ENCODE data around the gene ZNF366. TPM values are rescaled to one million over a fixed set of nuclear protein-coding genes. Genes with fewer than 3 reads are reported as not detected.

The ZNF366 gene
- total RNA-seq, 2 donors from 2014 or later = 7.0 to 9.1 TPM

DNA sequence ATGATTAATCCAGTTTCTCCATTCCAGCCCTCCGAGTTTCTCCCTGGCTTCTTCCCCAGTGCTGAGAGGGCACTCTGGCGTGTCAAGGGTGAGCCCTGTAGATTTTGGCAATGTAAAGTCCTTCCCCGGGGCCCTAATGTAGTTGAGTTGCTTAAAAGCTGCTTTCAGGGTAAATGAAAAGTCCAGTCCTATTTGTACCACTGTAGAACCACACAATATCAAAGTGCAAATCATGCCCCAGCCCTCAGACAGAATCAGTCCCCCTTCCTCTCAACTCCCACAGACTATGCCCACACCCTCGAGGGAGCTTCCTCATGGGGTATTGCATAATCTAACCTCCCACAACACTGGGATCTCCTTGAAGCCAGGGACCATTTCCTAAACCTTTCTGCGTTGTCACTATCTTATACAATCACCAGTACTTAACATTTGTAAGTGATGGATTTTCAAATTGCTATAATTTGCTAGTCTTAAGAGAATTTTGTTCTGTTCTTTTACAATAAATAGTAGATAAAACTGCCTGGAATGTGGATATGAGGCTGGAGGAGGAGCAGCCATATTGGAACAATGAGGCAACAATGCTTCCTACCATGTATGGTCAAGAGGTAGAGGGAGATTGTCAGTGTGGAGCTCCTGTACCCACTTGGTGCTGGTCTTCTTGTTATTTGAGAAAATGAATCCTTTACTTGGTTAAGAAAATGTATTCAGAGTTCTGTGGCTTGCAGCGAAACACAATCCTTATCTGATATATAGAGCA is 34.4 kb downstream of the ZNF366 start:
- peak; percentile 61 to 75 for ATAC-seq
- intact Hi-C loops (cut with DNase I) = no loop called here
- no peak for DNase-seq

DNA sequence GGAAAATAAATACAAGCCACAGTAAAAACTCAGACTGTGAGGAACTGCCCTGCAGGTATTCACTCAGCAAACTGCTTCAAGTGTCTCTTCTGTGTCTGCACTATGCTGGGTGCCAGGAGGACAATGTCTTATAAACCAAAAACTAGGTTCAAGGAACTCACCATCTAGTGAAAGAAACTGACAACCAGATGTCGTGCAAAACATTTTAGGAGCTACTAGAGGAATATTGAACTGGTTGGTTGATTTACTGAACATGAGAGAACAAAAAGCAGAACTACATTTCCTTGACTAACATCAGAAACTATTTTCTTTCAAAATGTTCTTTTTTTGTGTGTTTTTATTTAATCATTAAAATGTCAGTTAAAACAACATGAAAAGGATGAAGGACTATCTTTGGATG is 35.2 kb downstream of the ZNF366 start:
- no peak for DNase-seq
- ATAC-seq = no peak

DNA sequence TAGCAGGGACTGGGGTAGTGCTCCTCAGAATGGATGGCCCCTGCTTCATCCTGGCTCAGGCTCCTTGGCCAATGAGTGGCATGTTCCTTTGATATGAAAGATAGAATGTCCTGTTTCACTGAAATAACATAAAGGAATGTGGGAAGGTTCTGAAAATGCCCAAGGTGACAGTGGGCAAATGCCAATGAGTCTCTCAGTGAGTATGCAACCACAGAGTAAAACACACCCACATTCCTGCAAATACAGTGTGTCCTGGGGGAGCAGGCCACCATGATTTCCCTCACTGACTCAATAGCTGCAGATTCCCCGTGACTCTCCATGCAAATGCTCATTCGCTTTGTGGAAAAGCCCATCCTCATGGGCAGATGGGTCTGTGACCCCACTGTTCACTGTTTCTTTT is 36.4 kb downstream of the ZNF366 start:
- DNase-seq = no peak
- no peak for ATAC-seq
- intact Hi-C loops (cut with DNase I) = no loop called here

More for the DNA sequence above, 35.2 kb downstream of the ZNF366 start:
- intact Hi-C loops (cut with DNase I) = no loop called here

DNA sequence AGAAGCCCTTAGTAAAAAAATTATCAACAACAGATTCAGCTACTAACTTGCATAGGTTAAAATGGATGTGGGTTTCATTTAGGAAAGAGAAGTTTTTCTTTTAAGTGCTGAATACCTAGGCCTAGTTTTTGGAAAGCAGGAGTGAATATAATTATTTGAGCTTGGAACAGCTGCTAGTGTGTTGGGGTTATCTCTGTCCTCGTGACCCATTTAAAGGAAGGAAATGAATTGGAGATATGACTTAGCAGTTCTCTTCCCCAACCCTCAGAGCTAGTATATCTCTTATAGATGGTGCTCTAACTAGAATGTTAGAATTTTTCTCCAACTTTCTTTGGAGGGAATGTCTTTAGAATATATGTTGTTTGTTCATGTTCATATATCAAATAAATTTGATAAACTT is 38.6 kb downstream of the ZNF366 start:
- ATAC-seq (peak in 1 of 2 donors; percentile 37), DNase-seq (no peak)
- intact Hi-C loops (cut with DNase I) = no loop called here

DNA sequence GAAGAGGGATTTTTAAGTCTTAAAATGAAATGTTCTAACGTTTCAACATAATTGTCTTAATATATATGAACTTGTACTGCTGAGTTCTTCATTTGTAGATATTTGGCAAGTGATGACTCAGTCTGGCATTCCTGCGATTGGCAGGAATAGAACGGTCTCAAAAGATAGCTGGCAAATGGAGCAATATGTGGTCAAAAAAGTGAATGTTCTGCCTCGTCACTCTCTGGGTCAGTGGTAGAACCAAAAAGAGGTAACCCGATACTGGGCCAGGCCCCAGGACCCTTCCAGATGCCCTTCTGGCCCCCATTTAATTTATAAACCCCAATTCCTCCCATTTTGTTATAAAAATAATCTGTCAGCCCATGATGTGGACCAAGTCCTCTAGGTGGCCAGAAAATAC is 39.2 kb downstream of the ZNF366 start:
- DNase-seq (no peak), ATAC-seq (peak in 1 of 2 donors; percentile 66)
- intact Hi-C loops (cut with DNase I) = no loop called here

DNA sequence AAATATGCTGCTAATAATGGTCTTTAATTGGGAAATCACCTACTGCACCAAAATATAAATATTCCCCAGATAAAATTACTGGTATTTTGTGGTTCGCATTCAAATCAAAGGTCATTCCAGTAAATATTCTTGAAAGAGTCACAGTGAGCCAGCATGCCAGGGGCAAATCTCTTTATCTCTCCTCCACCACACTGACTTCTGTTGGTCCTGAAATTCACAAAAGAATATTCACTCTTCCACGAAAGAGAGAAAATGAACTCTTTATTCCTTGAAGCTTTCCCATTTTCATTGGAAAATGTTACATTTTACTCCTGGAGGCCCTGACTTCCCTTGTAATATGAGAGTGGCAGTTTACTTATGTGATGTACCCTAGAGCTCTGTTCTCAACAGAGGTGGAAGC is 39.7 kb downstream of the ZNF366 start:
- intact Hi-C loops (cut with DNase I) = no loop called here
- no peak for DNase-seq
- ATAC-seq = no peak

DNA sequence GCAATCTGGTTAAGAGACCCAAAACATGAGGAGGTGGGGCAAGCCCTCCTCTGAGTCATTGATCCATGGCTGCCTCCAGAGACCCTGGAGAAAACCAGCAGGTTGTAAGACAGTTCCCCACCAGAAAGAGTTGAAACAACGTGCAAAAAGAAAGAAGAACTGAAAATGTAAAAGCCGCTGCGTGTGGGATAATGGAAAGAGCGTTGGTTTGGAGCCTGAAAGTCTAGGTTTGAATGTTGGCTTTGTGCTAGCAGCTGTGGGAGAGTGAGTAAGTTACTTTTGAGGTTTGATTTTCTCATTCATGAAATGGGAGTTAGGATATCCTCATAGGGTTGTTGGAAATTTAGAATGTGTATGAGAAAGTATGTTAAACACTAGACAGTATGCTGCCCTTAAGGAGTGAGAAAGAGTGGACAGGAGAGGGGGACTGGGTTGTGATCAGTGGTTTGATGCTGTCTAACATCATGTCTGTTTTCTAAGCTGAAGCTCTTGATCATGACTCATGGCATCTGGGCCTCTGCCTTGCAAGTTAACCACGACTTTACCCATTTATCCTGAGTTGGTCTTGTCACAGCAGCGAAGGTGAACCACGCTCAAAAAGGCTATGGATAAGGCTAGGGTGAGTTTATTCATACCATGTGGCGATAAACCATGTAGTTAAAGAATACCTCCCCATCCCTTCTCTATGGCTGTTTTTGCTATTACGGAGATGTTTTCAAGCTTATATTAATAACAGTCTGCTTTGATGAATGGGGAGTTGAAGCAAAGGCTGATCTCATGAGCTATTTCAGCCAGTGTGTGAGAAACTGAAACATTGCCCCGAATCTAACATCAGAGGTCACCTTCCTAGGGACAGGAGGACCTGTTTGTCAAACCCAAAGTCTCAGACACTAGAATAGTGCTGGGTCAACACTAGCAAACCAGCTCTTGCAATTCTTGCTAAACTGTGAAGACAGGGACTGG is 41.3 kb downstream of the ZNF366 start:
- intact Hi-C loops (cut with DNase I) = no loop called here
- ATAC-seq = peak in 1 of 2 donors; percentile 24
- no peak for DNase-seq

DNA sequence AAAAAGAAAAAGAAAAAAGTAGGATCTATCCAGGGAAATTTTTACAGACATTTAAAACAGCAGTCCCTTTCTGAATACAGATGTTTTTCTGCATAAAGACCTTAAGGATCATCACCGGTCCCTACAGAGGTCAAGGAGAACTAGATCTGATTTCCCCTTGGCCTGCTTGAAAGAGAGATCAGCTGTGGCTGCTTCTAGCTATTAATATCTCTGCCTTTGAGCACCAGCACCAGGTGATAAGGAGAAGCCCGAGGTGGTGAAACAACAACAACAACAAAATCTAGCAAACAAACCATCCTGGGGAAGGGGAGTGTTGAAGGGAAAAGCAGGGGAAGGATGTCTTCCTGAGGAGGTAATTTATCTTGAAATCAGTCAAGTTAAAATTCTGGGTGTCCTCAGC is 42.1 kb downstream of the ZNF366 start:
- no peak for DNase-seq
- no peak for ATAC-seq
- intact Hi-C loops (cut with DNase I) = no loop called here

DNA sequence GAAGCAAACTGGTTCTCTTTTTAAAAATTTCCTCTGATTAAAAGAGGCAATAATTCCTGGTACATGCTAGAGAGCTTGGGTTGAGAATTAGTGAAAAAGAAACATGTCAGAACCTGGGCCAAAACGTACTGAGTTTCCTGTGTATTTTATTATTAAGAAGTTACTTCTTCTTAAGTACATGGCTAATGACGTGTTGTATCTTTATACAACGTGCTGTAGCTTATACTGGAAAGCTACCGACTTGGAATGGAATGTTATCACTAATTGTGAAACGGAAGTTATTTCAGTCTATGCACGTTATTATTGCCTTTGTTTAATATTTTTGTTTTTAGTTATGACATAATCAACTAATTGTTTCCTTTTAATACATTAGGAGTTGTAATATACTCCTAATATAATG is 43.1 kb downstream of the ZNF366 start:
- ATAC-seq = peak in 1 of 2 donors; percentile 28
- DNase-seq = no peak
- intact Hi-C loops (cut with DNase I) = no loop called here

DNA sequence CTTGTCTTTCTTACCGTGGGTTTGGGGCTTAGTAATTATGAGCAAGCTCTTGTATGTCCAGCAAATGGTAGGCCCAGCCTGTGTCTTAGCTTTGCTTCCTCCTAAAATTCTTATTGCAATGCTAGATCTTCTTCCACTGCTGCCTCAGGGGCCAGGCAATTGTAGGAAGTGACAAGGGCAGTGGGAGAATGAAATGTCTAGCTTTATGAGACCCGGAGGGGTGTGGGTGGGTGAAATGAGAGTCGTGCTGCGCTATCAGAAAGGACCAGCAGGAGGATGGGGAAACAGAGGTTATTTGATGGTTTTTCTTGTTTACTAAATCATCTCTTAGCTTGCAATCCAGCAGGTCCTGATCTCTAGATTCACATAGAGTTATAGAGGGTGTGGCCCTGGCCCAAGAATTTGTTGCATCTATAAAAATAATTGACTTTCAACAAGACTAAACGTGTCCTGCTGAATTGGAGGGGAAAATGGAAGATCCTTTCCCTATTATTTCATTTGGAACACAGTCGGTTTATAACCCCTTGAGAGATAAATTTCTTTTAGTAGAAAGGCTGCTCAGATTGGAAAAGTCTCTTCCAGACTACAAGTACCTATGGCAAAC is 43.7 kb downstream of the ZNF366 start:
- intact Hi-C loops (cut with DNase I) = no loop called here
- ATAC-seq (no peak), DNase-seq (no peak)

DNA sequence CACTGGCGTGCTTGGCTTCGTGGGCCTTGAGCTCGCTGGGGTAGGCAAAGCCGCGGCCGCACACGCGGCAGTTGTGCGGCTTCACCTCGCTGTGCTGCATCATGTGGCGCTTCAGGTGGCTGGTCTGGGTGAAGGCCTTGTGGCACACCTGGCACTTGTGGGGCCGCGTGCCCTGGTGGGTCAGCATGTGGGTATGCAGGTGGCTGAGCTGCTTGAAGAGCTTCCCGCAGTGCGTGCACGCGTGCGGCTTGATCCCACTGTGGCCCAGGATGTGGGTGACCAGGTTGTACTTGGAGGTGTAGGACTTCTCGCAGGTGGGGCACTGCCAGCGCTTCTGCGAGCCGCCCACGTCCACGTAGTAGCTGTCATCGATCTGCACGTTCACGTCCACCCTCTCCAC is 46.8 kb downstream of the ZNF366 start:
- no peak for DNase-seq
- no peak for ATAC-seq
- intact Hi-C loops (cut with DNase I) = no loop called here

DNA sequence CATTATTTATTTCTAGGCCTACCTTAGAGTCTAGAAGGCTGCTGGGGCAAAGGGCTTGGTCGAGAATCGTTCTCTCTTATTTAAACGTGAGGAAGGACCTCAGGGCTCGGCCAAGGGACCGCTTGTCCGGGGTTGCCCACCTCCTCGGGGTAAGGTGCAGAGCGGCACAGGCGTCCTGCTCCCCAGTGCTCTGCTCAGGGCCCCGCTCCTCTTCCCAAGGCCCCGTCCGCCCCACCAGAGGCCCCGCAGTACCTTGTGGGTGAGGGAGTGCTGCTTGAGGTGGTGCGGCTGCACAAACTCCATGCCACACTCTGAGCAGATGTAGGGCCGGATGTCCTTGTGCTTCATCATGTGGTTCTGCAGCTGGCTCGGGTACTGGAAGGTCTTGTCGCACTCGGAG is 47.3 kb downstream of the ZNF366 start:
- DNase-seq = no peak
- ATAC-seq = no peak
- intact Hi-C loops (cut with DNase I) = loop anchor here (10.0 kb wide), 1 partner anchor 45 kb away; the partner anchor contains the start of gene ZNF366 (in 2 of the 2)

DNA sequence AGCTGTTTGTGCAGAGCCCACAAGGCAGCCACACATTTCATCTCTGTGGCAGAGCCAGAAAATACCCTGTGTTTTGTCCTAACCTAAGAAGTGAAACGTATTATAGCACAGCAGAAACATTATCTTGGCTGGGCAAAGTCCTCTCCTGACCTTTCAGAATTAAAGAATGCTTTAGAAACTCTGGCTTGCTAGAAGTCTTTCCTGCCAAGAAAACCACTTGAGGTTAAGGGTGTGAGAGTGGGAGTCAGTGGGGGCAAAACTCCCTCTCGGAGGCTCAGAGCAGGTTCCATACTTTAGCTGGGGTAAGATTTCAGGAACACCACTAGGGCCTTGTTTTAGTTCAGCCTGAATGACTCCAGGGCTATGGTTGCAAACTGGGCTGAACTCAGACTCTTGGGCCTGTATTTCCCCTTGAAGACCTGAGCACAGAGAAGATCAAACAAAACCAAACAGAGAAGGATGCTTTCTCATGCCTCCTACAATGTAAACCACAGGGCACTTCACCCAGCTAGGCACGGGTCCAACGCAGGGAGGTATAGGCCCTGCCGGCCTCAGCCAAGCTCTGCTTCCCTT is 48.0 kb downstream of the ZNF366 start:
- intact Hi-C loops (cut with DNase I) = loop anchor here (10.0 kb wide), 1 partner anchor 46 kb away; the partner anchor contains the start of gene ZNF366 (in 2 of the 2)
- DNase-seq (no peak), ATAC-seq (no peak)

DNA sequence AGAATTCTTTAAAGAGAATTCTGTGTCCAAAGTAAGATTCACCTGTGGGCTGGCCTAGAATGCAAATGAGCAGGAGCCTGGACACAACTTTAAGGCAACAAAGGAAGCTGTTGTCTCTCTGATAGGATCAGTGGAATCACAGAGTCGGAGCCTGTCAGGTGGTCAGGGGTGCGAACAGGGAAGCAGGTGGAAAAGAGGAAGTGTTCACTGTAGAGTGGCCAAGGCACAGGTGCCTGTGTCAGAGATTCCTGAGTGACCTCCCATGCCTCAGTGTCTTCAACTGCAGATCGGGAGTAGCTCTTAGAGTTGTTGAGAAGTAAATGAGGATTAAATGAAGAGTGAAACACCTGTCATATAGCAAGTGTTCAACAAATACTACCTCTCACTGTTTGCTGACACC is 48.8 kb downstream of the ZNF366 start:
- ATAC-seq = no peak
- intact Hi-C loops (cut with DNase I) = loop anchor here (10.0 kb wide), 1 partner anchor 46 kb away; the partner anchor contains the start of gene ZNF366 (in 2 of the 2)
- no peak for DNase-seq

DNA sequence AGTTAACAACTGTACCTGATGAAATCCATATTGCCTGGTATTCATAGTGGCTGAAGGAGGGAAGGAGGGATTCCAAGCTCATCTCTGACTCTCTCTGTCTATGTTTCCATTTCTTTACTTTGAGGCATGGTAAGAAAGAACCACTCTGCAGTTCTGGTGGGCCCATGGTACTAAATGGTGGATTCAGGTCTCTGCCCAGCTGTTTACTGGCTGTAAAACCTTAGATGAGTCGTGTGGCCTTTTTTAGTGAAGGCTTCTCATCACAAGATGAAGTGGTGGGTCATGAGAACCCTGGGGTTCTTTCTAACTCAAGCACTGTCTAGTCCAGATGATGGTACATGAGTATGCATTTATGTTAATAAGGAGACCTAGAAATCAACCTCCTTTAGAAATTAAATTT is 49.7 kb downstream of the ZNF366 start:
- intact Hi-C loops (cut with DNase I) = loop anchor here (10.0 kb wide), 1 partner anchor 47 kb away; the partner anchor contains the start of gene ZNF366 (in 2 of the 2)
- DNase-seq (no peak), ATAC-seq (no peak)

DNA sequence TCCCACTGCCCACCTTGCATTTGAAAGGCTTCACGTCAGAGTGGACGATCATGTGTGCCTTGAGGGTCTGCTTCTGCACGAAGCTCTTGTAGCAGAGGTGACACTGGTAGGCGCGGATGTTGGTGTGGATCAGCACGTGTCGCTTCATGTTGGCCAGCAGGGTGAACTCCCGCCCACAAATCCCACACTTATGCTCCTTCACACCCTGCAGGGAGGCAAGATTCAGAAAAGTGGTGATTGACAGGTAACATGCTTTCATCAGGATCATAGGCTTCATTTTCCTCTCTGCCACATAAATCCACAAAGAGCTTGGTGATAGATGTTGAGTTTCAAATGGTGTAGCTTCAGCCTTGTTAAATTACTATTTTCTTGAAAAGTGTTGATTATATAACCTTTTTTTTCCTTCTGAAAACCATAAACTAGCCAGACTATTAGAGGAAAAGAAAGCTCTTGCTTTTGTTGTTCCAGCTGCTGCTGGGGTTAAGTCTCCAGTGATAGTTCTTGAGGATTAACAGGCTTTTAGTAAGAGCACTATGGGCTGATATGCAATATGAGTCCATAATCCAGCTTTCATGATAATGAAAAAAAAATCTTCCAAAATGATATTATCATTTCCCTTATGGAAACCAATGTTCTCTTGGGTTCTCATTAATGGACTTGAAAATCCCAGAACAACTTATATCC is 50.7 kb downstream of the ZNF366 start:
- intact Hi-C loops (cut with DNase I) = loop anchor here (10.0 kb wide), 1 partner anchor 48 kb away; the partner anchor contains the start of gene ZNF366 (in 2 of the 2)
- ATAC-seq (no peak), DNase-seq (no peak)

DNA sequence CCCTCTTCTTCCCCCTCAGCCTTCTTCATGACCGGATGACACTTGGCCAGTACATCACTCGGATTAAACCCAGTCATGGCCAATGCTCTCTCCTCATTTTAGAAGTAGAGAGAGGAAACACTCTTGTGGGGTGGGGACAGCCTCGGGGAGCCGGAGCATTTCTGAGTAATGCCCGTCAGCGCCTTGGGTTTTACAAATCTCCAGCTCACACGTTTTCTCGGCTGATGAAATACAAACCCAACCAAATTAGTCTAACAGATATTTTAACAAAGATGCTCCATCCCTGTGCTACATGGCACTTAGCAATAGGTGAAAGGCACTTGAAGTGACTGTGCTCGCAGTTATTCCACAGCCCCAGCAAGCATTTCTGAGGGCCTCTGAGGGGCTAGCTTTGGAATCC is 51.7 kb downstream of the ZNF366 start:
- intact Hi-C loops (cut with DNase I) = loop anchor here (10.0 kb wide), 1 partner anchor 49 kb away; the partner anchor contains the start of gene ZNF366 (in 2 of the 2)
- DNase-seq (no peak), ATAC-seq (no peak)

DNA sequence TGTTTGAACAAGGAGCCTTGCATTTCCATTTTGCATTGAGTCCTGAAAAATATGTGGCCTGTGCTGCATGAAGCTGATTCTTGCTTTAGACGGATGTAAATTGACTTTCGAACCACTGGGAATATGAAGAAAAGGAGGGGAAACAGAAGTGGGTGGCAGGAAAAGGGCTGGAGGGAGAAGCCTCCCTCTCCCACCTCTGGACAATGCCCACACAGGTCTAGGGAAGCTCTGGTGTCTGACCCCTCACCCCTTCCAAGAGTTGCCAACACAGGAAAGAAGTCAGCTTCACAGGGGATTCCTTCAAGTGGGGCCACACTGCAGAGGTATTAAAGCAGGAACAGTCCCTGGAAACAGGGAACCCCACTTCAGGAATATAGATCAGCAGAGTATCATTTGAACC is 52.2 kb downstream of the ZNF366 start:
- intact Hi-C loops (cut with DNase I) = loop anchor here (10.0 kb wide), 1 partner anchor 50 kb away; the partner anchor contains the start of gene ZNF366 (in 2 of the 2)
- DNase-seq = no peak
- ATAC-seq = no peak
